Measurements from ENCODE around the gene SDHC.

Gene SDHC

DNA sequence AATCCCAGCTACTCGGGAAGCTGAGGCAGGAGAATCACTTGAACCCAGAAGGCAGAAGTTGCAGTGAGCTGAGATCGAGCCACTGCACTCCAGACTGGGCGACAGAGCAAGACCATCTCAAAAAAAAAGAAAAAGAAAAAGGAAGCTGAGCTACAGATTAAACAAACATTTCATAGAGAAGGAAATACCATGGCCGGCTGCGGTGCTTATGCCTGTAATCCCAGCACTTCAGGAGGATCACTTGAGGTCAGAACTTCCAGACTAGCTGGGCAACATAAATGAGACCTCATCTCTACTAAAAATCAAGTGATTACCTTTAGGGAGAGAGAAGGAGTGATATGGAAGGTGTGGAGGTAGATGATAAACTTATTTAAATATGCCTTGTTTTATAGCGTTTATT, 67.5 kb downstream of the SDHC start:
- H3K4me3 ChIP-seq (ENCODE audit: low read depth, low read length), result no peak overlapping the region
- TF ChIP-seq ZNF747 (tag by site-specific recombination; IDR thresholded peaks at IDR 0.05) (no peak), ZBTB17 (tag by site-specific recombination; IDR thresholded peaks at IDR 0.05) (0 out of 2 replicates have a peak, but pooled peaks have one; percentile 25)
- no peak overlapping the region for H3K27ac ChIP-seq (ENCODE audit: extremely low read depth, low read depth, low read length)
- no peaks in the 10 kb centered on the region for H3K4me1 ChIP-seq (ENCODE audit: control insufficient read depth, insufficient read depth, low read length)
- H3K9me3 ChIP-seq (ENCODE audit: control insufficient read depth, insufficient read depth, low read depth, low read length), result no peaks in the 10 kb centered on the region
- no peaks in the 10 kb centered on the region for H3K36me3 ChIP-seq (ENCODE audit: control insufficient read depth in 2 of 2, insufficient read depth in 1 of 2, low read length in 2 of 2)
- ChIA-PET CTCF (interaction anchor here (0.6 to 7.3 kb wide), 44 partner anchors 9 to 699 kb away, joined by 3 to 146 read pairs (median 6); partner anchors contain the start of genes ADAMTS4, APOA2, B4GALT3 and CFAP126), POLR2A (interaction anchor here (1.0 to 1.6 kb wide), 2 partner anchors 58 to 216 kb away, joined by 3 to 6 read pairs; partner anchors contain the start of gene PPOX)

DNA sequence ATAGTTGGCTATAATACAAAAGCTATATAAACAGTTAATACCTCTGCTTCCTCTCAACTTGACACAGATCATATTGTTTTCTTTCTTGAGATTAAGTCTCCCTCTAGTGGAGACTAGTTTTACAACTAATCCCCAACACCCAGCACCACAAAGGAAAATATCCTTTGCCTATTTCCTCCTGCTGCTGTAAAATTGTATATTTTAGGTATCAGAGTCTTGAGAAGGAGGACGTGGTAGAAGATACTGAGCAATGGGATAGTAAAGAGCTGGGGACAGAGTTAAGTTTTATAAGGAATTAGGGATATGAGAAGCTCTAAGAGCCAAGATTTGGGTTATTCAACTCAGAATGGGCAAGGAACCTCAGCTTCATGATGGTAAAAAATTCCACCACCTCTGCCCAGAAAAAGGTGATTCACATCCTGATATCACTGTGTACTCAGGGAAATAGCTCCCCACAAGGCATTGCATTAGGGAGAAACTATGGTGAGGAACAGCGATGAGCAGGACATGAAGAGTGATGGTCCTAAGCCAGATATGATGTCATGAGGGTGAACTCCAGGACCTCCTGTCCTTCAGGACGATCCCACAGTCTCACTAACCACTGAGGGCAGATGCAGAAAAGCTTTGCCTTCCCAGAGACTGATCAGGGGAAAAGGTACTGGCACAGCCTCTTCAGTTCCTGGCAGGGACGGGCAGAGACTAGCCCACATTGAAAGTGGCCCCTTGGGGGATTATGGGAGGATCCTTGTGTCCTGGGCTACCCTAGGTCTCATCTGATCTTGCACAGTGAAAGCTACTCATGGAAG, 68.2 kb downstream of the SDHC start:
- no peak overlapping the region for H3K4me3 ChIP-seq (ENCODE audit: low read depth, low read length)
- H3K27ac ChIP-seq (ENCODE audit: extremely low read depth, low read depth, low read length), result no peak overlapping the region
- POLR2A ChIA-PET, result interaction anchor here (0.6 to 1.6 kb wide), 3 partner anchors 58 to 217 kb away, joined by 3 to 9 read pairs (median 6); partner anchors contain the start of gene PPOX
- TF ChIP-seq ZNF292 (tag by site-specific recombination; IDR thresholded peaks at IDR 0.05; ENCODE audit: borderline replicate concordance, low read depth) (no peak), KLF7 (tag by site-specific recombination; IDR thresholded peaks at IDR 0.05; ENCODE audit: borderline replicate concordance) (no peak), CTCF (tag by site-specific recombination; IDR thresholded peaks at IDR 0.05) (0 out of 2 replicates have a peak, but pooled peaks have one; percentile 13), ZNF266 (tag by site-specific recombination; IDR thresholded peaks at IDR 0.05; ENCODE audit: low read depth) (no peak), ZNF660 (tag by site-specific recombination; IDR thresholded peaks at IDR 0.05) (peak; percentile 78), OSR2 (tag by site-specific recombination; IDR thresholded peaks at IDR 0.05) (no peak), RBAK (tag by site-specific recombination; IDR thresholded peaks at IDR 0.05) (no peak), ZNF341 (tag by site-specific recombination; IDR thresholded peaks at IDR 0.05; ENCODE audit: low read depth) (no peak), BCL11A (tag by site-specific recombination; IDR thresholded peaks at IDR 0.05; ENCODE audit: low read depth) (no peak), ZNF530 (tag by site-specific recombination; IDR thresholded peaks at IDR 0.05; ENCODE audit: low read depth) (no peak), ZBTB11 (tag by site-specific recombination; conservative IDR thresholded peaks at IDR 0.05; ENCODE audit: low read depth) (no peak), ZNF610 (tag by site-specific recombination; IDR thresholded peaks at IDR 0.05; ENCODE audit: borderline replicate concordance) (no peak), ZNF560 (tag by site-specific recombination; IDR thresholded peaks at IDR 0.05; ENCODE audit: borderline replicate concordance) (no peak), ZNF658 (tag by site-specific recombination; IDR thresholded peaks at IDR 0.05) (no peak), GLIS1 (tag by site-specific recombination; IDR thresholded peaks at IDR 0.05) (no peak), ZSCAN18 (tag by site-specific recombination; IDR thresholded peaks at IDR 0.05) (no peak), ZNF239 (tag by site-specific recombination; IDR thresholded peaks at IDR 0.05) (no peak), PRDM6 (tag by site-specific recombination; IDR thresholded peaks at IDR 0.05) (peak; percentile 21; the same call in 1 of the 2 replicates)
- TF ChIP-seq, protein P1, sequence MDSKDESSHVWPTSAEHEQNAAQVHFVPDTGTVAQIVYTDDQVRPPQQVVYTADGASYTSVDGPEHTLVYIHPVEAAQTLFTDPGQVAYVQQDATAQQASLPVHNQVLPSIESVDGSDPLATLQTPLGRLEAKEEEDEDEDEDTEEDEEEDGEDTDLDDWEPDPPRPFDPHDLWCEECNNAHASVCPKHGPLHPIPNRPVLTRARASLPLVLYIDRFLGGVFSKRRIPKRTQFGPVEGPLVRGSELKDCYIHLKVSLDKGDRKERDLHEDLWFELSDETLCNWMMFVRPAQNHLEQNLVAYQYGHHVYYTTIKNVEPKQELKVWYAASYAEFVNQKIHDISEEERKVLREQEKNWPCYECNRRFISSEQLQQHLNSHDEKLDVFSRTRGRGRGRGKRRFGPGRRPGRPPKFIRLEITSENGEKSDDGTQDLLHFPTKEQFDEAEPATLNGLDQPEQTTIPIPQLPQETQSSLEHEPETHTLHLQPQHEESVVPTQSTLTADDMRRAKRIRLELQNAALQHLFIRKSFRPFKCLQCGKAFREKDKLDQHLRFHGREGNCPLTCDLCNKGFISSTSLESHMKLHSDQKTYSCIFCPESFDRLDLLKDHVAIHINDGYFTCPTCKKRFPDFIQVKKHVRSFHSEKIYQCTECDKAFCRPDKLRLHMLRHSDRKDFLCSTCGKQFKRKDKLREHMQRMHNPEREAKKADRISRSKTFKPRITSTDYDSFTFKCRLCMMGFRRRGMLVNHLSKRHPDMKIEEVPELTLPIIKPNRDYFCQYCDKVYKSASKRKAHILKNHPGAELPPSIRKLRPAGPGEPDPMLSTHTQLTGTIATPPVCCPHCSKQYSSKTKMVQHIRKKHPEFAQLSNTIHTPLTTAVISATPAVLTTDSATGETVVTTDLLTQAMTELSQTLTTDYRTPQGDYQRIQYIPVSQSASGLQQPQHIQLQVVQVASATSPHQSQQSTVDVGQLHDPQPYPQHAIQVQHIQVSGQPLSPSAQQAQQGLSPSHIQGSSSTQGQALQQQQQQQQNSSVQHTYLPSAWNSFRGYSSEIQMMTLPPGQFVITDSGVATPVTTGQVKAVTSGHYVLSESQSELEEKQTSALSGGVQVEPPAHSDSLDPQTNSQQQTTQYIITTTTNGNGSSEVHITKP (tag by site-specific recombination; IDR thresholded peaks at IDR 0.05), result no peak

More for the DNA sequence above, 68.2 kb downstream of the SDHC start:
- Histone ChIP-seq H3K4me1 (ENCODE audit: control insufficient read depth, insufficient read depth, low read length) (no peaks in the 10 kb centered on the region), H3K9me3 (ENCODE audit: control insufficient read depth, insufficient read depth, low read depth, low read length) (no peaks in the 10 kb centered on the region), H3K36me3 (ENCODE audit: control insufficient read depth in 2 of 2, insufficient read depth in 1 of 2, low read length in 2 of 2) (no peaks in the 10 kb centered on the region)
- CTCF ChIA-PET, result interaction anchor here (0.6 to 7.3 kb wide), 52 partner anchors 8 to 699 kb away, joined by 3 to 146 read pairs (median 5); partner anchors contain the start of genes ADAMTS4, APOA2, B4GALT3 and CFAP126
